HepG2 (cell line): ENCODE data around the gene TM4SF5. TPM values are rescaled to one million over a fixed set of nuclear protein-coding genes. Genes with fewer than 3 reads are reported as not detected.
A peak's percentile ranks its signal among the peaks of the same experiment; 100 is the strongest.

ENCODE experiments used
- ATF4 ChIP-seq, 2 experiments: fragments of 450-650 bp in 1 of 2; sonication (generic) in 1 of 2; formaldehyde crosslinking; IDR thresholded peaks; 2 replicates each; pipeline versions ENCODE4 v1.5.0 to v1.8.0; 2020 to 2022; ENCODE audit warnings: mild to moderate bottlenecking in 1 of 2, missing genetic modification reagents in 1 of 2
- ELK4 ChIP-seq: sonication (generic); formaldehyde crosslinking; IDR thresholded peaks from 2 replicates; pipeline ENCODE4 v1.9.0; 2021; ENCODE audit warnings: missing genetic modification reagents, borderline replicate concordance
- ESRRA ChIP-seq: sonication (generic); formaldehyde crosslinking; IDR thresholded peaks from 2 replicates; pipeline ENCODE4 v1.5.1; 2020; ENCODE audit warnings: mild to moderate bottlenecking, low read depth, missing genetic modification reagents
- FOSL2 ChIP-seq: sonication (generic); formaldehyde crosslinking; IDR thresholded peaks from 2 replicates; pipeline ENCODE4 v1.4.0; 2020; ENCODE audit warnings: missing genetic modification reagents
- HMGXB4 ChIP-seq, 2 experiments: sonication (generic) in 1 of 2; formaldehyde crosslinking in 1 of 2; IDR thresholded peaks; 2 replicates each; pipeline versions ENCODE4 v1.4.0 to v1.6.1; 2018 to 2020; ENCODE audit warnings: missing genetic modification reagents in 2 of 2, borderline replicate concordance in 1 of 2, low read depth in 1 of 2, mild to moderate bottlenecking in 1 of 2, missing biosample characterization in 1 of 2
- NFE2L2 ChIP-seq: fragments of 150-350 bp; IDR thresholded peaks from 2 replicates; pipeline ENCODE4 v1.6.1; 2014; ENCODE audit warnings: low read length
- NFIB ChIP-seq: sonication (generic); formaldehyde crosslinking; IDR thresholded peaks from 2 replicates; pipeline ENCODE4 v1.9.0; 2021; ENCODE audit warnings: missing genetic modification reagents, mild to moderate bottlenecking, borderline replicate concordance
- NFRKB ChIP-seq: fragments of 450-650 bp; IDR thresholded peaks from 2 replicates; pipeline ENCODE4 v1.6.1; 2017
- NR2F6 ChIP-seq, 2 experiments: IDR thresholded peaks; 2 replicates each; pipeline ENCODE4 v1.6.1; 2016; ENCODE audit warnings: antibody characterized with exemption in 1 of 2, mild to moderate bottlenecking in 1 of 2
- REPIN1 ChIP-seq: sonication (generic); formaldehyde crosslinking; IDR thresholded peaks from 2 replicates; pipeline ENCODE4 v1.8.0; 2022; ENCODE audit warnings: missing genetic modification reagents, low read depth, mild to moderate bottlenecking, borderline replicate concordance
- SNAPC5 ChIP-seq: sonication (generic); formaldehyde crosslinking; IDR thresholded peaks from 2 replicates; pipeline ENCODE4 v1.8.1; 2023; ENCODE audit warnings: mild to moderate bottlenecking, missing genetic modification reagents, borderline replicate concordance
- ZFP90 ChIP-seq: sonication (generic); formaldehyde crosslinking; IDR thresholded peaks from 2 replicates; pipeline ENCODE4 v1.8.0; 2022; ENCODE audit warnings: missing genetic modification reagents, mild to moderate bottlenecking, inconsistent platforms, borderline replicate concordance
- ZNF124 ChIP-seq: sonication (generic); formaldehyde crosslinking; IDR thresholded peaks from 2 replicates; pipeline ENCODE4 v1.4.0; 2020; ENCODE audit warnings: missing genetic modification reagents
- ZNF607 ChIP-seq: sonication (generic); formaldehyde crosslinking; IDR thresholded peaks from 2 replicates; pipeline ENCODE4 v1.5.1; 2020; ENCODE audit warnings: missing genetic modification reagents, mild to moderate bottlenecking, borderline replicate concordance
- ZNF619 ChIP-seq: sonication (generic); formaldehyde crosslinking; IDR thresholded peaks from 2 replicates; pipeline ENCODE4 v1.4.0; 2020; ENCODE audit warnings: mild to moderate bottlenecking, missing genetic modification reagents
- ZXDC ChIP-seq: sonication (generic); formaldehyde crosslinking; IDR thresholded peaks from 2 replicates; pipeline ENCODE4 v1.5.0; 2020; ENCODE audit warnings: mild to moderate bottlenecking, missing genetic modification reagents
- polyA plus RNA-seq, 8 experiments: library from polyadenylated mRNA; depleted of rRNA in 3 of 8; stranded (reverse) in 7 of 8; unstranded in 1 of 8; fragments of >200 nt; fragmentation: Illumina TruSeq in 4 of 8; extraction: Trizol in 4 of 8; gene quantifications; 2 replicates each; pipeline versions ENCODE4 v1.2.1 to v1.2.3, GENCODE V29; 2011 to 2016; ENCODE audit warnings: low read depth in 4 of 8, missing spikeins in 1 of 8, mixed read lengths in 1 of 8; ENCODE audit not compliant: insufficient read depth in 1 of 8
- total RNA-seq, 5 experiments: library from RNA; depleted of rRNA; stranded (reverse); fragments of >200 nt; fragmentation: Illumina TruSeq; extraction: Trizol; gene quantifications; 2 replicates each; pipeline ENCODE4 v1.2.3, GENCODE V29; 2016; ENCODE audit warnings: low read depth in 1 of 5
- TF ChIP-seq, protein P1 (sequence below): sonication (generic); formaldehyde crosslinking; IDR thresholded peaks from 2 replicates; pipeline ENCODE4 v1.4.0; 2020; ENCODE audit warnings: mild to moderate bottlenecking, missing genetic modification reagents

Gene TM4SF5
- total and polyA plus RNA-seq, 2 of the 13 experiments (the other 11 are each of a cell fraction or from before 2014, with no cell fraction given), result 30.1 to 126 TPM

- TF ChIP-seq ELK4 (no peak), ZNF607 (no peak), ZNF619 (CRISPR knock-in tag) (no peak), FOSL2 (peak; percentile 86), NR2F6 (IDR thresholded peaks at IDR 0.05) (peak; percentile 70), NR2F6 (CRISPR knock-in tag; IDR thresholded peaks at IDR 0.05) (peak; percentile 88), NFIB (CRISPR knock-in tag) (no peak), ZXDC (no peak), ESRRA (no peak), HMGXB4 (CRISPR knock-in tag; IDR thresholded peaks at IDR 0.05; ENCODE audit: borderline replicate concordance in 1 of 2, low read depth in 1 of 2) (0 out of 4 replicates have a peak, but pooled peaks of 1 of the 2 experiments have one; percentile 38), SNAPC5 (CRISPR knock-in tag) (no peak), NFE2L2 (no peak), ZNF124 (0 out of 2 replicates have a peak, but pooled peaks have one; percentile 23), ATF4 (CRISPR knock-in tag; IDR thresholded peaks at IDR 0.05) (peak in 1 of 2 experiments; percentile 91; a peak in 2 of 4 replicates), ZFP90 (CRISPR knock-in tag) (peak; percentile 81), REPIN1 (peak; percentile 49; the same call in 1 of the 2 replicates), NFRKB (no peak)
- TF ChIP-seq, protein P1, sequence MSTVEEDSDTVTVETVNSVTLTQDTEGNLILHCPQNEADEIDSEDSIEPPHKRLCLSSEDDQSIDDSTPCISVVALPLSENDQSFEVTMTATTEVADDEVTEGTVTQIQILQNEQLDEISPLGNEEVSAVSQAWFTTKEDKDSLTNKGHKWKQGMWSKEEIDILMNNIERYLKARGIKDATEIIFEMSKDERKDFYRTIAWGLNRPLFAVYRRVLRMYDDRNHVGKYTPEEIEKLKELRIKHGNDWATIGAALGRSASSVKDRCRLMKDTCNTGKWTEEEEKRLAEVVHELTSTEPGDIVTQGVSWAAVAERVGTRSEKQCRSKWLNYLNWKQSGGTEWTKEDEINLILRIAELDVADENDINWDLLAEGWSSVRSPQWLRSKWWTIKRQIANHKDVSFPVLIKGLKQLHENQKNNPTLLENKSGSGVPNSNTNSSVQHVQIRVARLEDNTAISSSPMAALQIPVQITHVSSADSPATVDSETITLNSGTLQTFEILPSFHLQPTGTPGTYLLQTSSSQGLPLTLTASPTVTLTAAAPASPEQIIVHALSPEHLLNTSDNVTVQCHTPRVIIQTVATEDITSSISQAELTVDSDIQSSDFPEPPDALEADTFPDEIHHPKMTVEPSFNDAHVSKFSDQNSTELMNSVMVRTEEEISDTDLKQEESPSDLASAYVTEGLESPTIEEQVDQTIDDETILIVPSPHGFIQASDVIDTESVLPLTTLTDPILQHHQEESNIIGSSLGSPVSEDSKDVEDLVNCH (CRISPR knock-in tag), result no peak
Observed at GRCh38 chr17:4777969-4778760, 6.5 kb downstream of the TM4SF5 start (continued).
